Measurements from ENCODE around the gene FAF2. TPM values are rescaled to one million over a fixed set of nuclear protein-coding genes. Genes with fewer than 3 reads are reported as not detected.
"Not testable (repeated sequence)": the region's sequence is repeated elsewhere in the genome, so short reads cannot be mapped to it uniquely, and the experiment has no call there.

The FAF2 gene
- polyA plus RNA-seq, 1 experiment, result 68.7 TPM

DNA sequence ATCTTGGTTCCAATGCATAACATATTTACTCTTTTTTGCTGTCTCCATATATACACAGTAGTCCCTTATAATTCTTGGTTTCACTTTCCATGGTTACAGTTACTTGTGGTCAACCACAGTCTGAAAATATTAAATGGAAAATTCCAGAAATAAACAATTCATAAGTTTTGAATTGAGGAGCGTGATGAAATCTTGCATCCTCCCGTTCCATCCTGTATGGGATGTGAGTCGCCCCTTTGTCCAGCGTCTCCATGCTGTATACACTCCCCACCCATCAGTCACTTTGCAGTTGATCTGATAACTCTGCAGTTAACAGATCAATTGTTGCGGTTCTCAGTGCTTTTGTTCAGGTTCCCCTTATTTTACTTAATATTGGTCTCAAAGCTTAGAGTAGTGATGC, 11.5 kb upstream of the FAF2 start:
- H3K4me3 ChIP-seq (ENCODE audit: low read depth, low read length), result no peak overlapping the region
- TF ChIP-seq, protein P1, sequence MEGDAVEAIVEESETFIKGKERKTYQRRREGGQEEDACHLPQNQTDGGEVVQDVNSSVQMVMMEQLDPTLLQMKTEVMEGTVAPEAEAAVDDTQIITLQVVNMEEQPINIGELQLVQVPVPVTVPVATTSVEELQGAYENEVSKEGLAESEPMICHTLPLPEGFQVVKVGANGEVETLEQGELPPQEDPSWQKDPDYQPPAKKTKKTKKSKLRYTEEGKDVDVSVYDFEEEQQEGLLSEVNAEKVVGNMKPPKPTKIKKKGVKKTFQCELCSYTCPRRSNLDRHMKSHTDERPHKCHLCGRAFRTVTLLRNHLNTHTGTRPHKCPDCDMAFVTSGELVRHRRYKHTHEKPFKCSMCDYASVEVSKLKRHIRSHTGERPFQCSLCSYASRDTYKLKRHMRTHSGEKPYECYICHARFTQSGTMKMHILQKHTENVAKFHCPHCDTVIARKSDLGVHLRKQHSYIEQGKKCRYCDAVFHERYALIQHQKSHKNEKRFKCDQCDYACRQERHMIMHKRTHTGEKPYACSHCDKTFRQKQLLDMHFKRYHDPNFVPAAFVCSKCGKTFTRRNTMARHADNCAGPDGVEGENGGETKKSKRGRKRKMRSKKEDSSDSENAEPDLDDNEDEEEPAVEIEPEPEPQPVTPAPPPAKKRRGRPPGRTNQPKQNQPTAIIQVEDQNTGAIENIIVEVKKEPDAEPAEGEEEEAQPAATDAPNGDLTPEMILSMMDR (IDR thresholded peaks at IDR 0.05; ENCODE audit: low read depth, low read length), result no peak
- CTCF ChIA-PET, result interaction anchor here (0.6 to 3.9 kb wide), 2 partner anchors 10 to 23 kb away, joined by 3 to 30 read pairs; partner anchors contain the start of gene FAF2
- no peaks in the 10 kb centered on the region for H3K27me3 ChIP-seq (ENCODE audit: control insufficient read depth, insufficient read depth, low read length)
- no peak overlapping the region for H3K27ac ChIP-seq (ENCODE audit: low read depth, low read length)
- POLR2A ChIA-PET, result no interaction called here
- H3K9me3 ChIP-seq (ENCODE audit: control insufficient read depth, insufficient read depth, low read length), result no peaks in the 10 kb centered on the region
- DNase-seq (ENCODE audit: low read depth, low spot score), result no peak

DNA sequence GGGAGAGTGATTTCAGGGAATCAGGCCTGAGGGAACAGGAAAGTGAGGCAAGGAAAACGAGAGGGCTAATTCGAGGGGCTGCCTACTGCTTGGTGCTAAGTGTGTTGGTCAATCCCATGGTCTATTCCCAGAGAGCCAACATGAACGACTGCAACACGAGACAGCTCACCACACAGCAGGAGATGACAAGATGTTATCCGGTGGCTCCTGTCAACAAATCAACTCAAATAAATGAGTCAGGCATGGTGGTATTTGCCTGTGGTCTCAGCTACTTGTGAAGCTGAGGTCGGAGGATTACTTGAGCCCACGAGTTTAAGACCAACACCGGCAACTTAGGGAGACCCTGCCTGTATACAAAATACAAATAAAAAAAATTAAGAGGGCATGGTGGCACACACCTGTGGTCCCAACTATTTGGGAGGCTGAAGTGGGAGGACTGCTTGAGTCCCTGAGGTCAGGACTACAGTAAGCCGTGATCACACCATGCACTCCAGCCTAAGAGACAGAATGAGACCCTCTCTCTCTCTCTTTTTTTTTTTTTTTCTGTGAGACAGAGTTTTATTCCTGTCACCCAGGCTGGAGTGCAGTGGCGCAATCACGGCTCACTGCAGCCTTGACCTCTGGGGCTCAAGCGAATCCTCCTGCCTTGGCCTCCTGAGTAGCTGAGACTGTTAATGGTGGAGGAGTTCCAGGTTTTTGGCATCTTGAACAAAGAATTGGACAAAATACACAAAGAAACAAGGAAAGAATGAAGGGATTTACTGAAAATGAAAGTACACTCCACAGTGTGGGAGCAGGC, 9.0 kb upstream of the FAF2 start:
- no peak for DNase-seq (ENCODE audit: low read depth, low spot score)
- Histone ChIP-seq H3K27me3 (ENCODE audit: control insufficient read depth, insufficient read depth, low read length) (no peaks in the 10 kb centered on the region), H3K27ac (ENCODE audit: low read depth, low read length) (no peak overlapping the region), H3K9me3 (ENCODE audit: control insufficient read depth, insufficient read depth, low read length) (no peaks in the 10 kb centered on the region), H3K4me3 (ENCODE audit: low read depth, low read length) (no peak overlapping the region)
- TF ChIP-seq, protein P1 (IDR thresholded peaks at IDR 0.05; ENCODE audit: low read depth, low read length), result no peak
- POLR2A ChIA-PET, result interaction anchor here (0.7 kb wide), 1 partner anchor 176 kb away, joined by 3 read pairs; no protein-coding TSS in a partner anchor
- CTCF ChIA-PET, result interaction anchor here (0.6 to 3.9 kb wide), 4 partner anchors 8 to 681 kb away, joined by 3 to 30 read pairs (median 4); partner anchors contain the start of gene FAF2

DNA sequence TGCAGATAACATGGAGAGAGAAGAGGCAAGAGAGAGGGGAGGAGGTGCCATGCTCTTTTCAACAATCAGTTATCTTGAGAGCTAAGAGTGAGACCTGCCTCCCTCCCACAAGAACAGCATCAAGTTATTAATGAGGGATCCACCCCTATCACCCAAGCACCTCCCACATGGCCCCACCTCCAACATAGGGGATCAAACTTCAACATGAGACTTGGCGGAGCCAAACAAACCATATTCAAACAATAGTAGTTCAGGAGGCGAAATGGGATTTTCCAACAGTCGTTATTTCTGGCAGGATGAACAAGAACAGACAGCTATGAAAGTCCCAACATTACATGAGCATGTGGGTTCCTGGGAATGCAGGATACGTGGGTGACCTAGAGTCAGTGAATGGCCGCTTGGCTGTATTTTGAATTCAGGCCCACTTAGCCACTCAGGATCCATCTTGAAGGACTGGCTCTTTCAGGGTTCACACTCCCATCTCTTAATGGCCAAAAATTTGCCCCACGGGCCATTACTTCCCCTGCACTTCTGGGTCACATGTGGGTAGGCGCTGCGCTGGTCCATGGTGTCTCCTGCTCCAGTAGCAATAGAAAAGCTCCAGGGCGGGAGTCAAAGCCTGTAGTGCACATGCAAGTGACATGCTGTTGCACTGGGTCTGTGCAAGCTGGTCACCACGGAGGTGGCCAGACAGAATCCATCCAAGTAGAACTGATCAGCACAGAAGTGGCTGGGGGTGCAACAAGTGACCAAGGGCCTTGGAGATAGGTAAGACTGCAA, 7.1 kb upstream of the FAF2 start:
- ChIA-PET CTCF (no interaction called here), POLR2A (interaction anchor here (0.6 kb wide), 1 partner anchor 24 kb away, joined by 13 read pairs; no protein-coding TSS in a partner anchor)
- no peak overlapping the region for H3K27ac ChIP-seq (ENCODE audit: low read depth, low read length)
- H3K4me3 ChIP-seq (ENCODE audit: low read depth, low read length), result no peak overlapping the region
- H3K9me3 ChIP-seq (ENCODE audit: control insufficient read depth, insufficient read depth, low read length), result no peaks in the 10 kb centered on the region
- TF ChIP-seq, protein P1 (IDR thresholded peaks at IDR 0.05; ENCODE audit: low read depth, low read length), result no peak
- H3K27me3 ChIP-seq (ENCODE audit: control insufficient read depth, insufficient read depth, low read length), result no peaks in the 10 kb centered on the region
- no peak for DNase-seq (ENCODE audit: low read depth, low spot score)

DNA sequence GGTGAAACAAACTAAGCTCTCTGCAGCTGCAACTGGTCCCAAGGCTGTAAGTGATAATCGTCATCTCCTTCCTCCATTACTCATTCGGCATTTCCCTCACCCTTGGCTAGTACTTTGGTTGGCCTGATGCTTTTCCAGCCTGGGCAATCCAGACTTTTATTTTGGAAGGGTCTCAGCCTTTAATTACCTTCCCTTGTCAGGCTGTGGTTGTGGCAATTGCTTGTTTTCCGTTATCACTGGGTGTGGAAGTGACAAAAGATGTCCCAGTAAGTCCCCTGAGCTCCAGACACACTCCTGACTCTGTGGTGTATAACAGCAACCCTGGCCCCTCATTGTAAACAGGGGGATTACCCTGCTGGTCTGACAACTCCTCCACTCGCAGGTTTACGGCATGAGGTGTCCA, 6.3 kb upstream of the FAF2 start:
- H3K27ac ChIP-seq (ENCODE audit: low read depth, low read length), result no peak overlapping the region
- no peaks in the 10 kb centered on the region for H3K27me3 ChIP-seq (ENCODE audit: control insufficient read depth, insufficient read depth, low read length)
- ChIA-PET POLR2A (interaction anchor here (0.6 kb wide), 1 partner anchor 15 kb away, joined by 4 read pairs; no protein-coding TSS in a partner anchor), CTCF (interaction anchor here (0.6 kb wide), 1 partner anchor 26 kb away, joined by 3 read pairs; no protein-coding TSS in a partner anchor)
- no peaks in the 10 kb centered on the region for H3K9me3 ChIP-seq (ENCODE audit: control insufficient read depth, insufficient read depth, low read length)
- DNase-seq (ENCODE audit: low read depth, low spot score), result no peak
- TF ChIP-seq, protein P1 (IDR thresholded peaks at IDR 0.05; ENCODE audit: low read depth, low read length), result no peak
- H3K4me3 ChIP-seq (ENCODE audit: low read depth, low read length), result no peak overlapping the region

DNA sequence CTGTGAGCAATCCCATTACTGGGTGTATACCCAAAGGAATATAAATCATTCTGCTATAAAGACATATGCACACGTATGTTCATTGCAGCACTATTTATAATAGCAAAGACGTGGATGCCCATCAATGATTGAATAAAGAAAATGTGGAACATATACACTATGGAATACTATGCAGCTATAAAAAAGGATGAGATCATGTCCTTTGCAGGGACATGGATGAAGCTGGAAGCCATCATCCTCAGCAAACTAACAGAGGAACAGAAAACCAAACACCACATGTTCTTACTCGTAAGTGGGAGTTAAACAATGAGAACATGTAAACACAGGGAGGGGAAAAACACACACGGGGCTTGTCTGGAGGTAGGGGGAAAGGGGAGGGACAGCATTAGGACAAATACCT, 5.3 kb upstream of the FAF2 start:
- DNase-seq (ENCODE audit: low read depth, low spot score); POLR2A ChIA-PET; H3K27ac ChIP-seq (ENCODE audit: low read depth, low read length); CTCF ChIA-PET; H3K9me3 ChIP-seq (ENCODE audit: control insufficient read depth, insufficient read depth, low read length); H3K4me3 ChIP-seq (ENCODE audit: low read depth, low read length); H3K27me3 ChIP-seq (ENCODE audit: control insufficient read depth, insufficient read depth, low read length): not testable (repeated sequence)

All from AG04450 (cell line).